Measurements from ENCODE around the gene IL17RD. TPM values are rescaled to one million over a fixed set of nuclear protein-coding genes. Genes with fewer than 3 reads are reported as not detected.

Gene IL17RD
- total RNA-seq, 1 donor from 2014 or later: 47.4 TPM

- Mint-ChIP-seq H3K36me3 (peaks cover 3% of the 10 kb centered on the region), H3K27ac (no peak overlapping the region), H3K9me3 (peaks cover under 1% of the 10 kb centered on the region), H3K4me3 (no peak overlapping the region), H3K4me1 (ENCODE audit: unreplicated experiment) (peaks cover 16% of the 10 kb centered on the region), H3K27me3 (peaks cover 16% of the 10 kb centered on the region)
- no peak for DNase-seq (ENCODE audit: extremely low spot score, unreplicated experiment)
- no peak for TF ChIP-seq CTCF (conservative IDR thresholded peaks at IDR 0.05)
Measured at GRCh38 chr3:57073628-57074027, 91.5 kb downstream of the IL17RD start.

- no peak overlapping the region for H3K27ac Mint-ChIP-seq
Measured at GRCh38 chr3:57069503-57069902, 95.7 kb downstream of the IL17RD start.

GRCh38 chr3:57068437-57069089, 96.6 kb downstream of the IL17RD start:
- H3K9me3 Mint-ChIP-seq: peaks cover 6% of the 10 kb centered on the region
- DNase-seq (ENCODE audit: extremely low spot score, unreplicated experiment): no peak
- no peak for TF ChIP-seq CTCF (conservative IDR thresholded peaks at IDR 0.05)
- H3K27ac Mint-ChIP-seq: peak overlapping the region; percentile 66
- peaks cover 23% of the 10 kb centered on the region for H3K4me1 Mint-ChIP-seq (ENCODE audit: unreplicated experiment)
- H3K36me3 Mint-ChIP-seq: no peaks in the 10 kb centered on the region
- no peak overlapping the region for H3K4me3 Mint-ChIP-seq
- no peaks in the 10 kb centered on the region for H3K27me3 Mint-ChIP-seq

More at GRCh38 chr3:57069503-57069902, 95.7 kb downstream of the IL17RD start:
- no peaks in the 10 kb centered on the region for H3K36me3 Mint-ChIP-seq
- no peak overlapping the region for H3K4me3 Mint-ChIP-seq
- no peak for TF ChIP-seq CTCF (conservative IDR thresholded peaks at IDR 0.05)
- H3K9me3 Mint-ChIP-seq: peaks cover 6% of the 10 kb centered on the region
- H3K4me1 Mint-ChIP-seq (ENCODE audit: unreplicated experiment): peaks cover 18% of the 10 kb centered on the region
- DNase-seq (ENCODE audit: extremely low spot score, unreplicated experiment): no peak
- no peaks in the 10 kb centered on the region for H3K27me3 Mint-ChIP-seq

- Mint-ChIP-seq H3K9me3 (peaks cover 6% of the 10 kb centered on the region), H3K36me3 (no peaks in the 10 kb centered on the region), H3K27me3 (no peaks in the 10 kb centered on the region), H3K4me1 (ENCODE audit: unreplicated experiment) (peaks cover 41% of the 10 kb centered on the region), H3K27ac (no peak overlapping the region), H3K4me3 (no peak overlapping the region)
- no peak for TF ChIP-seq CTCF (conservative IDR thresholded peaks at IDR 0.05)
- DNase-seq (ENCODE audit: extremely low spot score, unreplicated experiment): no peak
Measured at GRCh38 chr3:57066471-57066870, 98.7 kb downstream of the IL17RD start.

- no peak for DNase-seq (ENCODE audit: extremely low spot score, unreplicated experiment)
- no peak overlapping the region for H3K4me3 Mint-ChIP-seq
- no peak overlapping the region for H3K27ac Mint-ChIP-seq
- peaks cover 41% of the 10 kb centered on the region for H3K4me1 Mint-ChIP-seq (ENCODE audit: unreplicated experiment)
- H3K27me3 Mint-ChIP-seq: no peaks in the 10 kb centered on the region
- H3K36me3 Mint-ChIP-seq: no peaks in the 10 kb centered on the region
- TF ChIP-seq CTCF (conservative IDR thresholded peaks at IDR 0.05): no peak
- peaks cover 6% of the 10 kb centered on the region for H3K9me3 Mint-ChIP-seq
Measured at GRCh38 chr3:57065588-57065987, 99.6 kb downstream of the IL17RD start.

Measured in type B pancreatic cell (in vitro differentiated cells).